Stimulated activated CD8-positive, alpha-beta memory T cell treated with anti-CD3 and anti-CD28 coated beads, Interleukin-15, amount 100 ng/mL, for 1 hour (primary cell): ENCODE measurements around the gene UBTD2.
A peak's percentile ranks its signal among the peaks of the same experiment; 100 is the strongest.
"Not testable (repeated sequence)": the region's sequence is repeated elsewhere in the genome, so short reads cannot be mapped to it uniquely, and the experiment has no call there.

Experiments
- DNase-seq: peaks from one replicate; pipeline ENCODE4 v3.0.0-alpha.2; 2020; ENCODE audit warnings: low read depth

UBTD2 gene

GRCh38 chr5:172293054-172293744, 9.6 kb upstream of the UBTD2 start:
- DNase-seq: no peak

GRCh38 chr5:172291837-172292236, 8.3 kb upstream of the UBTD2 start:
- DNase-seq: not testable (repeated sequence)

GRCh38 chr5:172288465-172288864, 4.9 kb upstream of the UBTD2 start:
- DNase-seq: no peak

- DNase-seq: not testable (repeated sequence)
Measured at GRCh38 chr5:172287140-172287539, 3.6 kb upstream of the UBTD2 start.

DNA sequence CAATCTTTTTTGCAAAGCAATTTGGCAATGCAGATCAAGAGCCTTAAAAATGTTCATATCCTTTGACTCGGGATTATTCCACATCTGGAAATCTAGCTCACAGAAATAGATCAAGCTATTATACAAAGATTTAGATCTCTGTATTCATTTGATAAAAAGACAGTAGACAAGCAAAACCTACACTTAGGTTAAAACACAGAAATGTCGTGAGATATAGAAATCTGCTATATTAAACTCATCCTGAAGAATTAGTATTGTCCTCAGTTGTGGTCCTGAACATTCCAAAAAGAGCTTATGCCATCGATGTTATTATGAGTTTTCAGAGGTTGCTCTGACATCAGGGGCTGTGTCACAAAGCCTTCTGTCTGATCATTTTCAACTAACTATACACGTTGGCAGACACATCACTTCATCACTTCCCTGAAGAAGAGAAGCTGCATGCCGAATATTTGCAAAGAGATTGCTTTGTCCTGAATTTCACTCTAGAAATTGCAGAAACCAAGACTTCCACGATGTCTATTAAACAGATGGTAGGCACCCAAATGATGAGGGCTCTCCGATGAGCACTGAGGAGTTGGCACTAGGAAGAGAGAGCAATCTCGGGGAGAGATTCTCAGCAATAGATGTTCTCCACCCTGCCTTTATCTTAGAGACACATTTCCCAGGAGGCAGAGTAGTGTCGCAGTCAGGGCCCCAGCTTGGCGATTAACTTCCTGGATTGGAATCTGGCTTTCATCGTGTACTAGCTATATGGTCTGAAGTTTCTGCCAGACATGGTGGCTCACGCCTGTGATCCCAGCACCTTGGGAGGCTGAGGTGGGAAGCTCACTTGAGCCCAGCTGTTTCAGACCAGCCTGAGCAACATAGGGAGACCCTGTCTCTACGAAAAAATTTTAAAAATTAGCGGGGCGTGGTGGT, 1.9 kb upstream of the UBTD2 start:
- no peak for DNase-seq

- no peak for DNase-seq
Measured at GRCh38 chr5:172284611-172284980, 1.0 kb upstream of the UBTD2 start.

- DNase-seq: peak; percentile 56
Measured at GRCh38 chr5:172283862-172284610, 472 bp upstream of the UBTD2 start.

GRCh38 chr5:172282272-172283019, 1.1 kb downstream of the UBTD2 start:
- DNase-seq: no peak

- no peak for DNase-seq
Measured at GRCh38 chr5:172281346-172281745, 2.2 kb downstream of the UBTD2 start.

GRCh38 chr5:172280929-172281328, 2.6 kb downstream of the UBTD2 start:
- no peak for DNase-seq

DNA sequence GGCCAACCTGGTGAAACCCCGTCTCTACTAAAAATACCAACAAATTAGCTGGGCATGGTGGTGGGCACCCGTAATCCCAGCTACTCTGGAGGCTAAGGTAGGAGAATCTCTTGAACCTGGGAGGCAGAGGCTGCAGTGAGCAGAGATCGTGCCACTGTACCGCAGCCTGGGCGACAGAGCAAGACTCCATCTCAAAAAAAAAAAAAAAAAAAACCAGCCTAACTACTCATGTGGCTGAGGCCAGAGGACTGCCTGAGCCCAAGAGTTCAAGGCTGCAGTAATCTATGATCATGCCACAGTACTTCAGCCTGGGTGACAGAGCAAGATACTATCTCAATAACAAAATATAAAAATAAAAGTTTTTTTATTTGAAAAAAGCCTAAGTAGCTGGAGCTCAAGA, 3.2 kb downstream of the UBTD2 start:
- no peak for DNase-seq

GRCh38 chr5:172278356-172278755, 5.2 kb downstream of the UBTD2 start:
- no peak for DNase-seq

GRCh38 chr5:172276214-172276613, 7.3 kb downstream of the UBTD2 start:
- no peak for DNase-seq

DNA sequence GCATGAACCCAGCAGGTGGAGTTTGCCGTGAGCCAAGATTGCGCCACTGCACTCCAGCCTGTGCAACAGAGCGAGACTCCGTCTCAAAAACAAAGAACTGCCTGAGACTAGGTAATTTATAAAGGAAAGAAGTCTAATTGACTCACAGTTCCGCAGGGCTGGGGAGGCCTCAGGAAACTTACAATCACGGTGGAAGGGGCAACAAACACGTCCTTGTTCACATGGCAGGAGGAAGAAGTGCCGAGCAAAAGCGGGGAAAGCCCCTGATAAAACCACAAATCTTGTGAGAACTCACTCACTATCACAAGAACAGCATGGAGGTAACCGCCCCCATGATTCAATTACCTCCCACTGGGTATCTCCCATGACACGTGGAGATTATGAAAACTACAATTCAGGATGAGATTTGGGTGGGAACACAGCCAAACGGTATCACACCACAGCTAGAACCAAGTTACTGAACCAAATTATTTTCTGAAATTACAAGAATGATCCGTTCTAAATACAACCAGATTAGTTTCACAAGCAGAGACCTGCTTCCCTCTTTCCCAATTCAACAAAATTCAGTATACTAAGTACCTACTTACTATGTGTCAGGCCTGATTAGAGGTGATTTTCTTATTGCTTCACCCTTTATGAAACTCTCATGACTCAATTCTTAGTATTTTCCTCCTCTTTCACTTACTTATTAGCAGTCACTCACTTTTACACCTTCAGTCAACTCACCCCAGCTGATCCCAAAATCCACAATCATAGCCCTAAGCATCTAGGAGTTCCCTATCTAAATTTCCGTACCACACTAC, 8.4 kb downstream of the UBTD2 start:
- DNase-seq: no peak

GRCh38 chr5:172267943-172268342, 15.6 kb downstream of the UBTD2 start:
- no peak for DNase-seq

DNA sequence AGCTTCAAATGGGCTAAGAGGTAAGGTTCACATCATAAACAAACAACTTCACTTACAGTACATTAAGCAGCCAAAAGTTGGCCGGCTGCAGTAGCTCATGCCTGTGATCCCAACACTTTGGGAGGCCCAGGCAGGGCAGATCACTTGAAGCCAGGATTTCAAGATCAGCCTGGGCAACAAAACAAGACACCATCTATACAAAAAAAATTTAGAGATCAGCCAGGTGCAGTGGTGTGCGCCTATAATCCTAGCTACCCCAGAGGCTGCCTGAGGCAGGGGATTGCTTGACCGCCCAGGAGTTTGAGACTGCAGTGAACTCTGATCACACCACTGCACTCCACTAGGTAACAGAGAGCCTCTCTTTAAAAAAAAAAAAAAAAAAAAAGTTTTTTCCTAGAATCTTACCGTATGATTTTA, 16.9 kb downstream of the UBTD2 start:
- no peak for DNase-seq

GRCh38 chr5:172266071-172266675, 17.4 kb downstream of the UBTD2 start:
- DNase-seq: no peak

- DNase-seq: no peak
Measured at GRCh38 chr5:172264815-172265395, 18.7 kb downstream of the UBTD2 start.

DNA sequence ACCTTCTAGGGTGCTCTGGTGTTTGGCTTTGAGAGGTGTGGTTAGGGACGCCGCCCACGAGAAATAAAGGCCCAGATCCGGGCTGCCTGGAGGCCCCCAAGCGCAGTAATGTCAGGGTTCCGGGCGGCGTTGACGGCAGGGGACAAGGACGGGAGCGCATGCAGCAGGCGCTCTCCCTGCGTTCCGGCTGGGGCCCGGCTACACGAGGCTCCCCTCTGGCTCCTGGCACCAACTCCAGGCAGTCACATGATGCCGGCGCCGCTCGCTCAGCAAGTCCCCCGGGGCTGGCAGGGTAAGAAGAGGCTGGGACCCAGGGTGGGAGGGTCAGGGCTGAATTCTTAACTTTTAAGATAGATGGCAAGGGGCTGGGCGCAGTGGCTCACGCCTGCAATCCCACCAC, 28.1 kb downstream of the UBTD2 start:
- no peak for DNase-seq

DNA sequence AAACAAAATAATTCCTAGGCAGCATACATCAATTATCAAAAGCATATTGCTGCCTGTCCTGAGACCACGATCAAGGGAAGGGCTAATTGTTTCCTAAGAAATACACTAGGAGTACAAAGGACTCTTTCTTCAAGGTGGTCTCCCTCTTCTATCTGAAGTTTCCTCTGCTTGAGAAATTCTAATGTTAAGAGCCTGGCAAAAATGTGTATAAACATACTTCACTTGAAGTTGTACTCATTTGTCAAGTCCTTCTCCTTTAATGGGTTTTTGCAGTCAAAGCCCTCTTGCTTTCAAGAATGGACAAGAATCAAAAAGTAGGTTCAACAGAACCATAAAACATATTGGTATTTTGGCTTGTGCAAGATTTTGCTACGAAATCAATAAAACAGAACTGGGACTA, 31.1 kb downstream of the UBTD2 start:
- no peak for DNase-seq
